Fibroblast of peridontal ligament (primary cell): ENCODE measurements around the gene IDH3A.

Experiments
- DNase-seq: peaks from one replicate; pipeline ENCODE4 v3.0.0-alpha.2; 2010; ENCODE audit errors: extremely low read depth

The IDH3A gene

GRCh38 chr15:78164010-78164409, 14.8 kb downstream of the IDH3A start:
- no peak for DNase-seq

GRCh38 chr15:78167227-78167888, 18.2 kb downstream of the IDH3A start:
- no peak for DNase-seq

GRCh38 chr15:78168608-78169007, 19.4 kb downstream of the IDH3A start:
- DNase-seq, result no peak

- DNase-seq, result no peak
These were observed 21.9 kb downstream of the IDH3A start for GRCh38 chr15:78170848-78171773.

GRCh38 chr15:78171864-78172472, 22.8 kb downstream of the IDH3A start:
- no peak for DNase-seq

- DNase-seq, result no peak
These were observed 25.2 kb downstream of the IDH3A start for GRCh38 chr15:78174401-78174800.

- no peak for DNase-seq
These were observed 26.2 kb downstream of the IDH3A start for GRCh38 chr15:78175330-78175729.

- DNase-seq, result no peak
These were observed 28.3 kb downstream of the IDH3A start for GRCh38 chr15:78177447-78177873.

GRCh38 chr15:78178064-78178463, 28.9 kb downstream of the IDH3A start:
- no peak for DNase-seq

- no peak for DNase-seq
These were observed 30.2 kb downstream of the IDH3A start for GRCh38 chr15:78179286-78179840.

- DNase-seq, result no peak
These were observed 30.7 kb downstream of the IDH3A start for GRCh38 chr15:78179906-78180305.

GRCh38 chr15:78182336-78182700, 33.2 kb downstream of the IDH3A start:
- DNase-seq, result no peak

- no peak for DNase-seq
These were observed 33.7 kb downstream of the IDH3A start for GRCh38 chr15:78182821-78183220.

- no peak for DNase-seq
These were observed 43.8 kb downstream of the IDH3A start for GRCh38 chr15:78192826-78193594.

- no peak for DNase-seq
These were observed 44.8 kb downstream of the IDH3A start for GRCh38 chr15:78193731-78194567.

- DNase-seq, result no peak
These were observed 45.4 kb downstream of the IDH3A start for GRCh38 chr15:78194568-78194925.

- DNase-seq, result no peak
These were observed 46.6 kb downstream of the IDH3A start for GRCh38 chr15:78195735-78196201.

GRCh38 chr15:78197632-78198031, 48.5 kb downstream of the IDH3A start:
- no peak for DNase-seq

- no peak for DNase-seq
These were observed 51.2 kb downstream of the IDH3A start for GRCh38 chr15:78200276-78200930.
